Osteoblast (primary cell): ENCODE data around the gene LRRC58. TPM values are rescaled to one million over a fixed set of nuclear protein-coding genes. Genes with fewer than 3 reads are reported as not detected.

Experiments used
- DNase-seq: peaks from one replicate; pipeline ENCODE4 v3.0.0; 2011; ENCODE audit warnings: low spot score, mixed read lengths; ENCODE audit not compliant: insufficient read length; ENCODE audit errors: missing footprints
- H2AFZ ChIP-seq: 2 replicates; pipeline ENCODE4 v1.6.0; 2011; ENCODE audit warnings: mild to moderate bottlenecking, low read length
- H3K27ac ChIP-seq: 2 replicates; pipeline ENCODE4 v1.5.1; 2011; ENCODE audit warnings: mild to moderate bottlenecking, low read depth, low read length, moderate library complexity
- H3K27me3 ChIP-seq: 2 replicates; pipeline ENCODE4 v1.6.0; 2012; ENCODE audit warnings: mild to moderate bottlenecking, control low read depth, inconsistent platforms, low read length, moderate library complexity; ENCODE audit not compliant: insufficient read depth
- H3K36me3 ChIP-seq: 2 replicates; pipeline ENCODE4 v1.5.1; 2011; ENCODE audit warnings: mild to moderate bottlenecking, low read length, control low read depth, moderate library complexity; ENCODE audit not compliant: insufficient read depth
- H3K4me1 ChIP-seq: 2 replicates; pipeline ENCODE4 v1.5.1; 2011; ENCODE audit warnings: mild to moderate bottlenecking, low read length, control low read depth, moderate library complexity; ENCODE audit not compliant: insufficient read depth
- H3K4me2 ChIP-seq: 2 replicates; pipeline ENCODE4 v1.6.0; 2011; ENCODE audit warnings: mild to moderate bottlenecking, low read length; ENCODE audit not compliant: insufficient read depth
- H3K4me3 ChIP-seq: fragments of 200-600 bp; sonication (generic); 3 replicates; pipeline ENCODE4 v1.5.1; 2012; ENCODE audit warnings: mild to moderate bottlenecking, low read length, inconsistent platforms; ENCODE audit not compliant: insufficient read depth
- H3K79me2 ChIP-seq: 2 replicates; pipeline ENCODE4 v1.6.0; 2012; ENCODE audit warnings: mild to moderate bottlenecking, low read length, control low read depth, inconsistent platforms; ENCODE audit not compliant: insufficient read depth
- H3K9me3 ChIP-seq: 2 replicates; pipeline ENCODE4 v1.5.1; 2011; ENCODE audit warnings: low read depth, low read length, control low read depth
- H4K20me1 ChIP-seq: 2 replicates; pipeline ENCODE4 v1.6.0; 2012; ENCODE audit warnings: mild to moderate bottlenecking, low read length, control low read depth; ENCODE audit not compliant: insufficient read depth
- total RNA-seq: library from RNA; depleted of rRNA; stranded (reverse); fragments of >200 nt; gene quantifications from 2 replicates; pipeline ENCODE4 v1.2.3, GENCODE V29; 2012
- TF ChIP-seq, protein P1 (sequence below): IDR thresholded peaks from 2 replicates; pipeline ENCODE4 v1.5.1; 2011; ENCODE audit warnings: mild to moderate bottlenecking, low read depth, low read length, moderate library complexity; ENCODE audit errors: extremely low read depth

Gene LRRC58
- total RNA-seq, 1 donor: 49.9 TPM

GRCh38 chr3:120311863-120312794 lies 37.0 kb downstream of the LRRC58 start:
- Histone ChIP-seq H3K27ac (no peak overlapping the region), H2AFZ (no peak overlapping the region), H3K4me2 (no peak overlapping the region), H3K9me3 (no peaks in the 10 kb centered on the region), H3K36me3 (no peaks in the 10 kb centered on the region), H3K27me3 (no peaks in the 10 kb centered on the region), H3K4me1 (no peaks in the 10 kb centered on the region), H3K79me2 (no peaks in the 10 kb centered on the region), H3K4me3 (no peak overlapping the region), H4K20me1 (no peaks in the 10 kb centered on the region)
- TF ChIP-seq, protein P1, sequence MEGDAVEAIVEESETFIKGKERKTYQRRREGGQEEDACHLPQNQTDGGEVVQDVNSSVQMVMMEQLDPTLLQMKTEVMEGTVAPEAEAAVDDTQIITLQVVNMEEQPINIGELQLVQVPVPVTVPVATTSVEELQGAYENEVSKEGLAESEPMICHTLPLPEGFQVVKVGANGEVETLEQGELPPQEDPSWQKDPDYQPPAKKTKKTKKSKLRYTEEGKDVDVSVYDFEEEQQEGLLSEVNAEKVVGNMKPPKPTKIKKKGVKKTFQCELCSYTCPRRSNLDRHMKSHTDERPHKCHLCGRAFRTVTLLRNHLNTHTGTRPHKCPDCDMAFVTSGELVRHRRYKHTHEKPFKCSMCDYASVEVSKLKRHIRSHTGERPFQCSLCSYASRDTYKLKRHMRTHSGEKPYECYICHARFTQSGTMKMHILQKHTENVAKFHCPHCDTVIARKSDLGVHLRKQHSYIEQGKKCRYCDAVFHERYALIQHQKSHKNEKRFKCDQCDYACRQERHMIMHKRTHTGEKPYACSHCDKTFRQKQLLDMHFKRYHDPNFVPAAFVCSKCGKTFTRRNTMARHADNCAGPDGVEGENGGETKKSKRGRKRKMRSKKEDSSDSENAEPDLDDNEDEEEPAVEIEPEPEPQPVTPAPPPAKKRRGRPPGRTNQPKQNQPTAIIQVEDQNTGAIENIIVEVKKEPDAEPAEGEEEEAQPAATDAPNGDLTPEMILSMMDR: no peak
- DNase-seq: no peak

DNA sequence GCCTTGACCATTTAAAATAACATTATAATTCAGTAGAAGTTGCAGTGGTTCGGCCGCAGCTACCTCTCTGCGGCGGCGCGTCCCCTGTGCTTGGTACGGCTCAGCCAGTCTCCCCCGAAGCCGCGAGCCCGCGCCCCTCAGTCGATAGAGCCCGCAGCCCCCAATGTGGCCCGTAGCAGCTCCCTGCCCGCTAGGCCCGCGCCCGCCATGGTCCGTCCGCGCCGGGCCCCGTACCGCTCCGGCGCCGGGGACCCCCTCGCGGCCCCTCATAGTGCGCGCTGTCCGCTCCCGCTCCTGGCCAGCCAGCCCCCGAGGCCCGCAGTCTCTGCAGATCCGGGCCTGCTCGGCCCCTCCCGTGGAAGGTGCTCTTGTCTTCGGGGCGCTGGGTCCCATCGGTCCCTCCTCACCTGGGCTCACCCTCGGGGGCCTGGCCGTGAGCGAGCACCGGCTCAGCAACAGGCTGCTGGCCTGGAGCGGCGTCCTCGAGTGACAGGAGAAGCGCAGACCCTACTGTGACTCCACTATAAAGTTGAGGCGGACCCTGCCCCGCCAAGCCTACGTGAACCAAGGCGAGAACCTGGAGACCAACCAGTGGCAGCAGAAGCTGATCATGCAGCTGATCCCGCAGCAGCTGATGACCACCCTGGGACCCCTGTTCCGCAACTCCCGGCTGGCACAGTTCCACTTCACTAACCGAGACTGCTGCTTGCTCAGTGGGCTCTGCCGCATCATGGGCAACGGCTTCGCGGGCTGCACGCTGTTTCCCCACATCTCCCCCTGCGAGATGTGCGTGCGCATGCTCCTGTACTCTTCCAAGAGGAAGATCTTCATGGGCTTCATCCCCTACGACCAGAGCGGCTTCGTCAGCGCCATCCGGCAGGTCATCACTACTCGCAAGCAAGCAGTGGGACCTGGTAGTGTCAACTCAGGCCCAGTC lies 42.4 kb downstream of the LRRC58 start:
- Histone ChIP-seq H3K27me3 (no peaks in the 10 kb centered on the region), H2AFZ (no peak overlapping the region)

DNA sequence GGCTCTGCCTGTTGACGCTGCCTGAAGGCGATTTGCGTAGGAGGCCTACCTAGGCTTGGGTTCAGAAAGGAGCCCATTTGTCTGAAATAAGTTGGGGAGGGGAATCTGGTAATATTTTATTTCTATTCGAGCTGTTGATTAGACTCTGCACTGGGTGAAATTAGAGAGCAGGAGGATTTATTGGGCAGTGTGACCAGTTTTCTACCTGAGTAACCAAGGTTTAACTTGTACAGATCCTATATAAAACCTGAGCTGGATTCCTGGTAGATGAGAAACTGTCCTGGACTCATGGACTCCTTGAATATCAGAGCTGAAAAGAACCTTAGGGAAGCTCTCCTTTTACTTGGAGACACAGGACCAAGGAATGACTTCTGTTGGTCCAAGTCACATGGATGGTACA lies 44.5 kb downstream of the LRRC58 start:
- TF ChIP-seq, protein P1: no peak
- H3K4me2 ChIP-seq: no peak overlapping the region
- H3K9me3 ChIP-seq: no peaks in the 10 kb centered on the region
- peaks cover 3% of the 10 kb centered on the region for H3K4me1 ChIP-seq
- no peaks in the 10 kb centered on the region for H3K36me3 ChIP-seq
- no peaks in the 10 kb centered on the region for H4K20me1 ChIP-seq
- H2AFZ ChIP-seq: no peak overlapping the region
- no peak for DNase-seq
- no peak overlapping the region for H3K4me3 ChIP-seq
- no peaks in the 10 kb centered on the region for H3K27me3 ChIP-seq
- H3K27ac ChIP-seq: no peak overlapping the region
- H3K79me2 ChIP-seq: no peaks in the 10 kb centered on the region

More for the DNA sequence above, 42.4 kb downstream of the LRRC58 start:
- H3K27ac ChIP-seq: no peak overlapping the region
- peaks cover 3% of the 10 kb centered on the region for H3K4me1 ChIP-seq
- TF ChIP-seq, protein P1: no peak
- H3K36me3 ChIP-seq: no peaks in the 10 kb centered on the region
- no peak overlapping the region for H3K4me2 ChIP-seq
- no peak overlapping the region for H3K4me3 ChIP-seq
- no peaks in the 10 kb centered on the region for H3K79me2 ChIP-seq
- DNase-seq: no peak
- no peaks in the 10 kb centered on the region for H3K9me3 ChIP-seq
- H4K20me1 ChIP-seq: no peaks in the 10 kb centered on the region
